22Rv1 (cell line): Measurements from ENCODE around the gene MGAT1.

Source experiments
- ZFX ChIP-seq: fragments of 450-650 bp; IDR thresholded peaks from 2 replicates; pipeline ENCODE4 v1.6.1; 2017; ENCODE audit warnings: antibody characterized with exemption, borderline replicate concordance
- TF ChIP-seq, protein P1 (sequence below): fragments of 450-650 bp; IDR thresholded peaks from 2 replicates; pipeline ENCODE4 v1.5.1; 2017; ENCODE audit warnings: mild to moderate bottlenecking

DNA sequence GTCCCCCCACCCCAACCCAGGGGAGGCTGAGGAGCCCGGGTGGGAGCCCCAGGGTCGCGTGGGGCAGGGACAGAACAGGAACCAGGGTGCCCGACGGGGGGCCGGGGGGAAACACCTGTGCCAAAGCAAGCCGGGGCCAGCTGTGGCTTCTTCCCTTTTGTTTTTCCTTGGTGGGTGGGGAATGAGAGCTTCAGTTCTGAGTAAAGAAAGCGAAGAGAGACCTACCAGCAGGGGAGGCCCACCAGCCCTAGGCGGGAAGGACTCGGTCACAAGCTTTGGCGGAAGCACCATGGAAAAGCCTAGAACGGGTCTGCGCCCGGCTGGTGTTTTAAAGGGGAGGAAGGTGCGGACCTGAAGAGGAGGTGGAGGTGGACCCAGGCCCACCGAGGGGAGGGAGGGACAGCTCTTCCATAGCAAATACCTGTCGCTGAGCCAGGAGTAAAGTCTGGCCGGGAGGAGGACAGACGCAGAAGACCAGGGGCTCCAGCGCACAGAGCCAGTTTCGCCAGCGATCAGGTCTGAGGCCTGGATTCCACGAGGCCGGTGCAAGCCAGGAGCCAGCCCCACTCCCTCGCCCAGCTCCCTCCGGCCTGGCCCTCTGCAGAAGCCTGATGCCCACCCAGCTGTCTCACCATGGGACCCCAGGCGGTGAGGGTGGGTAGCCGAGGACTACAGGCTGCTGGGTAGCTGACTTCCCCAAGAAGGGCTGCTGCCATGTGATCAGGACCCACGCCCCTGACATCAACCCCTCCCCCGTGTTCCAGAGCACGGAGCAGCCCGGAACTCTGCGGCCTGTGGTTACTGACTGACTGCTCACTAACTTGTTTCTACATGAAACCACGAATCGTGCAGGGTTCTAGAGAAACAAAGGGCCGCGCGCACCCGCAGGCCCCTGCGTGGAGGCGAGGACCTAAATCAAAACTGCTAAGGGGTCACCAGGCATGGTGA, 849 bp upstream of the MGAT1 start:
- TF ChIP-seq, protein P1, sequence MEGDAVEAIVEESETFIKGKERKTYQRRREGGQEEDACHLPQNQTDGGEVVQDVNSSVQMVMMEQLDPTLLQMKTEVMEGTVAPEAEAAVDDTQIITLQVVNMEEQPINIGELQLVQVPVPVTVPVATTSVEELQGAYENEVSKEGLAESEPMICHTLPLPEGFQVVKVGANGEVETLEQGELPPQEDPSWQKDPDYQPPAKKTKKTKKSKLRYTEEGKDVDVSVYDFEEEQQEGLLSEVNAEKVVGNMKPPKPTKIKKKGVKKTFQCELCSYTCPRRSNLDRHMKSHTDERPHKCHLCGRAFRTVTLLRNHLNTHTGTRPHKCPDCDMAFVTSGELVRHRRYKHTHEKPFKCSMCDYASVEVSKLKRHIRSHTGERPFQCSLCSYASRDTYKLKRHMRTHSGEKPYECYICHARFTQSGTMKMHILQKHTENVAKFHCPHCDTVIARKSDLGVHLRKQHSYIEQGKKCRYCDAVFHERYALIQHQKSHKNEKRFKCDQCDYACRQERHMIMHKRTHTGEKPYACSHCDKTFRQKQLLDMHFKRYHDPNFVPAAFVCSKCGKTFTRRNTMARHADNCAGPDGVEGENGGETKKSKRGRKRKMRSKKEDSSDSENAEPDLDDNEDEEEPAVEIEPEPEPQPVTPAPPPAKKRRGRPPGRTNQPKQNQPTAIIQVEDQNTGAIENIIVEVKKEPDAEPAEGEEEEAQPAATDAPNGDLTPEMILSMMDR: no peak
- no peak for TF ChIP-seq ZFX
